ENCODE data around the gene ST6GALNAC1. TPM values are rescaled to one million over a fixed set of nuclear protein-coding genes. Genes with fewer than 3 reads are reported as not detected.

ST6GALNAC1 gene
- total and polyA plus RNA-seq, 4 donors, result 0.16 to 2.1 (median 0.21) TPM; not detected in 1

DNA sequence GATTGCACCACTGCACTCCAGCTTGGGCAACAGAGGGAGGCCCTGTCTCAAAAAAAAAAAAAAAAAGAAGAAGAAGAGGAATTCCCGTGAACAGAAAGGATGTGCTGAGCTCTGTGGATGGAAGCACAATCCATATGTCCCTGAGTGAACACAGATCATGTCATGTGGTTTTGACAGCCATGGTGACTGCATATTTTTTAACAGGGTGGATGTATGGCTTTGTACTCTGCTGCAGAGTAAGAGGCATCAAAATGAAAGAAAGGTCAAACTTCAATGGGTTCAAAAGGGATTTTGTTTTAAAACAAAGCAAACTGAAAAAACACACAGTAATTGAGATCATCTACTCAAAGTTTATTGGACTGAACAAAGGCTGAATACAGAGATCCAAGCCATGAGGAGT, 35.7 kb upstream of the ST6GALNAC1 start:
- H3K36me3 ChIP-seq (ENCODE audit: control insufficient read depth in 4 of 4, insufficient read depth in 3 of 4, low read depth in 1 of 4, low read length in 3 of 4), result no peaks in the 10 kb centered on the region
- no peaks in the 10 kb centered on the region for H3K27me3 ChIP-seq (ENCODE audit: control insufficient read depth in 4 of 4, insufficient read depth in 4 of 4, low read length in 3 of 4)
- no peak for DNase-seq (ENCODE audit: low spot score)
- no peak overlapping the region for H3K27ac ChIP-seq (ENCODE audit: low read depth in 1 of 2, low read length in 2 of 2)
- 91% methylated on average over 1 of the region's 1 CpG for WGBS
- H3K9ac ChIP-seq (ENCODE audit: low read depth in 1 of 2, low read length in 2 of 2), result no peak overlapping the region
- TF ChIP-seq RAD21 (IDR thresholded peaks at IDR 0.05), result no peak
- TF ChIP-seq SP1 (IDR thresholded peaks at IDR 0.05), result no peak
- TF ChIP-seq, protein P1, sequence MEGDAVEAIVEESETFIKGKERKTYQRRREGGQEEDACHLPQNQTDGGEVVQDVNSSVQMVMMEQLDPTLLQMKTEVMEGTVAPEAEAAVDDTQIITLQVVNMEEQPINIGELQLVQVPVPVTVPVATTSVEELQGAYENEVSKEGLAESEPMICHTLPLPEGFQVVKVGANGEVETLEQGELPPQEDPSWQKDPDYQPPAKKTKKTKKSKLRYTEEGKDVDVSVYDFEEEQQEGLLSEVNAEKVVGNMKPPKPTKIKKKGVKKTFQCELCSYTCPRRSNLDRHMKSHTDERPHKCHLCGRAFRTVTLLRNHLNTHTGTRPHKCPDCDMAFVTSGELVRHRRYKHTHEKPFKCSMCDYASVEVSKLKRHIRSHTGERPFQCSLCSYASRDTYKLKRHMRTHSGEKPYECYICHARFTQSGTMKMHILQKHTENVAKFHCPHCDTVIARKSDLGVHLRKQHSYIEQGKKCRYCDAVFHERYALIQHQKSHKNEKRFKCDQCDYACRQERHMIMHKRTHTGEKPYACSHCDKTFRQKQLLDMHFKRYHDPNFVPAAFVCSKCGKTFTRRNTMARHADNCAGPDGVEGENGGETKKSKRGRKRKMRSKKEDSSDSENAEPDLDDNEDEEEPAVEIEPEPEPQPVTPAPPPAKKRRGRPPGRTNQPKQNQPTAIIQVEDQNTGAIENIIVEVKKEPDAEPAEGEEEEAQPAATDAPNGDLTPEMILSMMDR (IDR thresholded peaks at IDR 0.05; ENCODE audit: low read depth, low read length, missing input control), result no peak
- no peak for TF ChIP-seq NR2F2 (IDR thresholded peaks at IDR 0.05)
- no peak for TF ChIP-seq TAF1 (conservative IDR thresholded peaks at IDR 0.05)
- TF ChIP-seq FOXA1 (IDR thresholded peaks at IDR 0.05), result no peak
- no peak for TF ChIP-seq FOXA2 (IDR thresholded peaks at IDR 0.05)
- TF ChIP-seq, protein P2, sequence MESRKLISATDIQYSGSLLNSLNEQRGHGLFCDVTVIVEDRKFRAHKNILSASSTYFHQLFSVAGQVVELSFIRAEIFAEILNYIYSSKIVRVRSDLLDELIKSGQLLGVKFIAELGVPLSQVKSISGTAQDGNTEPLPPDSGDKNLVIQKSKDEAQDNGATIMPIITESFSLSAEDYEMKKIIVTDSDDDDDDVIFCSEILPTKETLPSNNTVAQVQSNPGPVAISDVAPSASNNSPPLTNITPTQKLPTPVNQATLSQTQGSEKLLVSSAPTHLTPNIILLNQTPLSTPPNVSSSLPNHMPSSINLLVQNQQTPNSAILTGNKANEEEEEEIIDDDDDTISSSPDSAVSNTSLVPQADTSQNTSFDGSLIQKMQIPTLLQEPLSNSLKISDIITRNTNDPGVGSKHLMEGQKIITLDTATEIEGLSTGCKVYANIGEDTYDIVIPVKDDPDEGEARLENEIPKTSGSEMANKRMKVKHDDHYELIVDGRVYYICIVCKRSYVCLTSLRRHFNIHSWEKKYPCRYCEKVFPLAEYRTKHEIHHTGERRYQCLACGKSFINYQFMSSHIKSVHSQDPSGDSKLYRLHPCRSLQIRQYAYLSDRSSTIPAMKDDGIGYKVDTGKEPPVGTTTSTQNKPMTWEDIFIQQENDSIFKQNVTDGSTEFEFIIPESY (IDR thresholded peaks at IDR 0.05), result no peak
- no peak for TF ChIP-seq GABPA (IDR thresholded peaks at IDR 0.05 in 1 of 2, conservative IDR thresholded peaks at IDR 0.05 in 1 of 2)
- TF ChIP-seq HNF4G (IDR thresholded peaks at IDR 0.05), result no peak
- TF ChIP-seq, protein P3, sequence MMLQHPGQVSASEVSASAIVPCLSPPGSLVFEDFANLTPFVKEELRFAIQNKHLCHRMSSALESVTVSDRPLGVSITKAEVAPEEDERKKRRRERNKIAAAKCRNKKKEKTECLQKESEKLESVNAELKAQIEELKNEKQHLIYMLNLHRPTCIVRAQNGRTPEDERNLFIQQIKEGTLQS (IDR thresholded peaks at IDR 0.05), result no peak
- TF ChIP-seq HNF4A (conservative IDR thresholded peaks at IDR 0.05), result no peak
- TF ChIP-seq, protein P4, sequence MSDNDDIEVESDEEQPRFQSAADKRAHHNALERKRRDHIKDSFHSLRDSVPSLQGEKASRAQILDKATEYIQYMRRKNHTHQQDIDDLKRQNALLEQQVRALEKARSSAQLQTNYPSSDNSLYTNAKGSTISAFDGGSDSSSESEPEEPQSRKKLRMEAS (IDR thresholded peaks at IDR 0.05), result no peak
- TF ChIP-seq YY1 (IDR thresholded peaks at IDR 0.05), result no peak
- H3K4me3 ChIP-seq (ENCODE audit: low read depth in 1 of 3, low read length in 3 of 3), result no peak overlapping the region
- no peaks in the 10 kb centered on the region for H3K9me3 ChIP-seq (ENCODE audit: control insufficient read depth in 4 of 4, low read length in 3 of 4)
- no peaks in the 10 kb centered on the region for H3K4me1 ChIP-seq (ENCODE audit: control insufficient read depth in 4 of 4, insufficient read depth in 4 of 4, low read length in 3 of 4)

DNA sequence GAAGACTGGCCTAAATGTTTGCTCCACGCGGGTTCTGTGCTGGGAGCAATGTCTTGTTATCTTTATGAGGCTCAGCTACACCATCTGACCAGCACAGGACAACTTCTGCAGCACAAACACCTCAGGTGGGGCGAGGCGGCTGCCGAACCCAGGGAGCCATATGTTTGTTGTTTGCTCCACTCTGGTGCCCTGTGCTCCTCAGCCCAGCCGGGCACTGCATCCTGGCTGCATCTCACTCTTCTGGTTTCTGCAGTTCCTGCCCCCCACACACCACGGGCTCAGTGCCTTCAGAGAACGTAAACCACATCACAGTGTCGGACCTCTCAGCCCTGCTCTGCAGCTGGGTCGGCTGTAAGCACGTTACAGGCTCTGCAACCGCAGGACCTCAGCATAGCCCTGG, 34.8 kb upstream of the ST6GALNAC1 start:
- H3K36me3 ChIP-seq (ENCODE audit: control insufficient read depth in 4 of 4, insufficient read depth in 3 of 4, low read depth in 1 of 4, low read length in 3 of 4), result no peaks in the 10 kb centered on the region
- WGBS, result 74% methylated on average over 12 of the region's 12 CpGs
- DNase-seq (ENCODE audit: low spot score), result no peak
- no peaks in the 10 kb centered on the region for H3K27me3 ChIP-seq (ENCODE audit: control insufficient read depth in 4 of 4, insufficient read depth in 4 of 4, low read length in 3 of 4)
- H3K9me3 ChIP-seq (ENCODE audit: control insufficient read depth in 4 of 4, low read length in 3 of 4), result no peaks in the 10 kb centered on the region
- TF ChIP-seq TAF1 (conservative IDR thresholded peaks at IDR 0.05), result no peak
- TF ChIP-seq, protein P5, sequence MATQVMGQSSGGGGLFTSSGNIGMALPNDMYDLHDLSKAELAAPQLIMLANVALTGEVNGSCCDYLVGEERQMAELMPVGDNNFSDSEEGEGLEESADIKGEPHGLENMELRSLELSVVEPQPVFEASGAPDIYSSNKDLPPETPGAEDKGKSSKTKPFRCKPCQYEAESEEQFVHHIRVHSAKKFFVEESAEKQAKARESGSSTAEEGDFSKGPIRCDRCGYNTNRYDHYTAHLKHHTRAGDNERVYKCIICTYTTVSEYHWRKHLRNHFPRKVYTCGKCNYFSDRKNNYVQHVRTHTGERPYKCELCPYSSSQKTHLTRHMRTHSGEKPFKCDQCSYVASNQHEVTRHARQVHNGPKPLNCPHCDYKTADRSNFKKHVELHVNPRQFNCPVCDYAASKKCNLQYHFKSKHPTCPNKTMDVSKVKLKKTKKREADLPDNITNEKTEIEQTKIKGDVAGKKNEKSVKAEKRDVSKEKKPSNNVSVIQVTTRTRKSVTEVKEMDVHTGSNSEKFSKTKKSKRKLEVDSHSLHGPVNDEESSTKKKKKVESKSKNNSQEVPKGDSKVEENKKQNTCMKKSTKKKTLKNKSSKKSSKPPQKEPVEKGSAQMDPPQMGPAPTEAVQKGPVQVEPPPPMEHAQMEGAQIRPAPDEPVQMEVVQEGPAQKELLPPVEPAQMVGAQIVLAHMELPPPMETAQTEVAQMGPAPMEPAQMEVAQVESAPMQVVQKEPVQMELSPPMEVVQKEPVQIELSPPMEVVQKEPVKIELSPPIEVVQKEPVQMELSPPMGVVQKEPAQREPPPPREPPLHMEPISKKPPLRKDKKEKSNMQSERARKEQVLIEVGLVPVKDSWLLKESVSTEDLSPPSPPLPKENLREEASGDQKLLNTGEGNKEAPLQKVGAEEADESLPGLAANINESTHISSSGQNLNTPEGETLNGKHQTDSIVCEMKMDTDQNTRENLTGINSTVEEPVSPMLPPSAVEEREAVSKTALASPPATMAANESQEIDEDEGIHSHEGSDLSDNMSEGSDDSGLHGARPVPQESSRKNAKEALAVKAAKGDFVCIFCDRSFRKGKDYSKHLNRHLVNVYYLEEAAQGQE (IDR thresholded peaks at IDR 0.05), result no peak
- no peak for TF ChIP-seq JUND (IDR thresholded peaks at IDR 0.05)
- TF ChIP-seq HNF4G (IDR thresholded peaks at IDR 0.05), result no peak
- no peak for TF ChIP-seq FOXA2 (IDR thresholded peaks at IDR 0.05)
- no peak for TF ChIP-seq RAD21 (IDR thresholded peaks at IDR 0.05)
- no peak for TF ChIP-seq GABPA (IDR thresholded peaks at IDR 0.05 in 1 of 2, conservative IDR thresholded peaks at IDR 0.05 in 1 of 2)
- TF ChIP-seq, protein P1 (IDR thresholded peaks at IDR 0.05; ENCODE audit: low read depth, low read length, missing input control), result no peak
- TF ChIP-seq, protein P2 (IDR thresholded peaks at IDR 0.05), result no peak
- TF ChIP-seq YY1 (IDR thresholded peaks at IDR 0.05), result no peak
- no peak for TF ChIP-seq RXRA (IDR thresholded peaks at IDR 0.05)
- no peak overlapping the region for H3K27ac ChIP-seq (ENCODE audit: low read depth in 1 of 2, low read length in 2 of 2)
- H3K9ac ChIP-seq (ENCODE audit: low read depth in 1 of 2, low read length in 2 of 2), result no peak overlapping the region
- no peaks in the 10 kb centered on the region for H3K4me1 ChIP-seq (ENCODE audit: control insufficient read depth in 4 of 4, insufficient read depth in 4 of 4, low read length in 3 of 4)
- H3K4me3 ChIP-seq (ENCODE audit: low read depth in 1 of 3, low read length in 3 of 3), result no peak overlapping the region
